Measurements from ENCODE around the gene PARVA.

DNA sequence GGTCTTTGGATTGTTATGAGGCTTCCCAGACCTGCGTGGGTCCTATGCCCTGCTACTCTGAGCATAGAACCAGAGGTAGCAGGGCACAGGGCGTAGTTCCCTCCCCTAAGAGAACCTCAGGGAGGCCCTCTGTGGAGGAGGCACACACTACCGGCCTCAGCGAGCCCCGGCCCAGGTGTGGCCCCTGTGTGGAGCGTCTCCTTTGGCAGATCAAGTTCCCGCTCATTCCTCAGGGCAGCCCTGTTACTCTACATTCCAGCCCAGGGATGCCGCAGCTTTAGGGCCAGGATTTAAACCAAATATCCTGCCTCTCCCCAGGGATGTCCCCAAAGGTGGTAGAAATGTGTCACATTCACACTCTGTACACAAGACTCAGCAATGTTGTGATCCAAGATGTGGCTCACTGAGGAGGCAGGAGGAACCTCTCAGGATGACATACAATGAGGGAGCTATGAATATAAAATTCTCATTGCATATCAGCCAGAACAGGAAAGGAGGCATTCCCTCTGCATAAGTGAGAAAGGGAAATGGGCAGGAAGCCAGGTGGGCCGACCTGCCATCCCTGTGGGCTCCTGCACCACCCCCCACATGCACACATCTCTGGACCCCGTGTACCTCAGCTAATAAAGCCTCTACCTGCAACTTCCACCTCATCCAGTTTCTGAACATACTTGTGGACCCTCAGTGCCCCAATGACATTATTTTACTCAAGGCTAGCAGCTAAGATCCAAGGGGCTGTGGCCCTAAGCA lies 165.0 kb downstream of the PARVA start:
- TF ChIP-seq, protein P1, sequence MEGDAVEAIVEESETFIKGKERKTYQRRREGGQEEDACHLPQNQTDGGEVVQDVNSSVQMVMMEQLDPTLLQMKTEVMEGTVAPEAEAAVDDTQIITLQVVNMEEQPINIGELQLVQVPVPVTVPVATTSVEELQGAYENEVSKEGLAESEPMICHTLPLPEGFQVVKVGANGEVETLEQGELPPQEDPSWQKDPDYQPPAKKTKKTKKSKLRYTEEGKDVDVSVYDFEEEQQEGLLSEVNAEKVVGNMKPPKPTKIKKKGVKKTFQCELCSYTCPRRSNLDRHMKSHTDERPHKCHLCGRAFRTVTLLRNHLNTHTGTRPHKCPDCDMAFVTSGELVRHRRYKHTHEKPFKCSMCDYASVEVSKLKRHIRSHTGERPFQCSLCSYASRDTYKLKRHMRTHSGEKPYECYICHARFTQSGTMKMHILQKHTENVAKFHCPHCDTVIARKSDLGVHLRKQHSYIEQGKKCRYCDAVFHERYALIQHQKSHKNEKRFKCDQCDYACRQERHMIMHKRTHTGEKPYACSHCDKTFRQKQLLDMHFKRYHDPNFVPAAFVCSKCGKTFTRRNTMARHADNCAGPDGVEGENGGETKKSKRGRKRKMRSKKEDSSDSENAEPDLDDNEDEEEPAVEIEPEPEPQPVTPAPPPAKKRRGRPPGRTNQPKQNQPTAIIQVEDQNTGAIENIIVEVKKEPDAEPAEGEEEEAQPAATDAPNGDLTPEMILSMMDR (IDR thresholded peaks at IDR 0.05) = no peak
- no peak for TF ChIP-seq POLR2A (IDR thresholded peaks at IDR 0.05)

Data from gastroesophageal sphincter (tissue), 3 donors.